H1 (cell line): ENCODE data around the gene WASF3.

Source experiments
- CTCF ChIP-seq, 3 experiments: IDR thresholded peaks; 1 replicate in 2 of 3; 2 replicates in 1 of 3; pipeline versions ENCODE4 v1.5.1 to v1.6.1; 2011; ENCODE audit warnings: low read length in 3 of 3, mild to moderate bottlenecking in 3 of 3, inconsistent platforms in 2 of 3, low read depth in 1 of 3, moderate library complexity in 1 of 3; ENCODE audit not compliant: insufficient read depth in 1 of 3; ENCODE audit errors: control extremely low read depth in 1 of 3
- MAFK ChIP-seq: IDR thresholded peaks from 2 replicates; pipeline ENCODE4 v1.6.1; 2012; ENCODE audit warnings: low read depth, mild to moderate bottlenecking, improper control_type of control experiment, low read length
- YY1 ChIP-seq: IDR thresholded peaks from 2 replicates; pipeline ENCODE4 v1.6.1; 2011; ENCODE audit warnings: low read depth, mild to moderate bottlenecking, low read length

GRCh38 chr13:26531742-26532141 lies 25.7 kb upstream of the WASF3 start:
- TF ChIP-seq YY1 (no peak), CTCF (IDR thresholded peaks at IDR 0.05; ENCODE audit: control extremely low read depth in 1 of 3, insufficient read depth in 1 of 3, low read depth in 1 of 3, low read length in 3 of 3) (no peak), MAFK (no peak)
